HG03432 (cell line): ENCODE measurements around the gene SLC6A12.

Source experiments
- ATAC-seq: cut with Tn5 transposase; IDR thresholded peaks from one replicate; pipeline ENCODE4 v1.9.1; 2021; ENCODE audit warnings: mild to moderate bottlenecking, moderate library complexity; ENCODE audit not compliant: unreplicated experiment

Gene SLC6A12

DNA sequence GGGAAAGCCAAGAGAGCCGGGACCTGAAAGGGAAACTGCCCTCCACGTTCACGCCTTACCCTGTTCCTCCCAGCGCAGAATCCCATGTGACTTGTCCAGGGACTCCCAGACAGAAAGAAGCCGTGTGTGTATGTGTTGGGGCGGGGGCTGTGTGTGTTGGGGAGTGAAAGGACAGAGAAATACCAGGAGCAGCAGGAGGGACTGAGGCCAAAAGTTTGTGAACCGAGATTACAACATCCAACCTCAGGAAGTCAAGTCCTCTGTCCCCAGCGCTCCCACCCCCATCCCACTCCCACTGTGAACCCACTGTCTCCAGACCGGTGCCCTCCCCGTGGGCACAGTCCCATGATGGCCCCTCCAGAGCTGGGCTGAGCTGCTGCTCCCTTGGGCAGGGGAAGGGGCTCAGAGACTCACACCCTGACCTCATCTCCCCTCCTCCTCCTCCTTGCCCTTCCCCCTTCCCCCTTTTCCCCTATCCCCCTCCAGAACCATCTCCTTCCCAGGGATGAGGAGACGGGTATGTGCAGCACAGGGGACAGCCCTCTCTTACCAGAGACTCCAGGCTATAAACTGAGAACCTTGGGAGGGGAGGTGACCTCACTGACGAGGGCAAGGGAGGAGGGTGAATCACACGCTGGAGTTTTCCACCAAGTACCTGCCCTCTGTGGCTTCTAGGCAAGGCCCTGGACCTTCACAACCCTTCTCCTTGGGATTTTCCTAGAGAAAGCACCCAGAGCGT lies at the start of gene SLC6A12:
Gene SLC6A12, minus strand, starts transcription at position 155 of the 739 bp plus-strand sequence. CDS start 4,171 bp downstream, outside the sequence.
- no peak for ATAC-seq

DNA sequence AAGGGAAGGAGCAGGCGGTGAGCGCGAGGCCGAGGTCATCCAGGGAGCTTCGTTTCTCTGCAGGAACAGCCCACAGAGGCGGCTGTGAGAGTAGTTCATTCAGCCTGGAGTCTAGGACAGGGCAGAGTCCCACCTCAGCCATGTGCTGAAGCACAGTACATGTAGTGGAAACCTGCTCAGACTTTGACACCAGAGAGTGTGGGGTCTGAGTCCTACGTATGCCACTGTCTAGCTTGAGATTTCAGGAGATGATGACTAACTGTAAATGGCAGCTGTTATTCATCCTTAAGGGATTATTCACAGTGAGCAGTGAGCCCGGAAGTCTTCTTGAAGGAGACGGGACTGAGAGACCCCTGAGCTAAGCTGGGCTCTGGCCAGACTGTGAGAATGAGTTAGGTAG lies 49.6 kb upstream of the SLC6A12 start:
- ATAC-seq = no peak

- ATAC-seq = no peak
These were observed 48.9 kb upstream of the SLC6A12 start, which contains the start of gene SLC6A13 for GRCh38 chr12:262817-263216. TSS of gene SLC6A13 (minus strand) at chr12:262836. CDS start at chr12:260052, 2,784 bp downstream.

GRCh38 chr12:262113-262512 lies 48.2 kb upstream of the SLC6A12 start:
- ATAC-seq = no peak

DNA sequence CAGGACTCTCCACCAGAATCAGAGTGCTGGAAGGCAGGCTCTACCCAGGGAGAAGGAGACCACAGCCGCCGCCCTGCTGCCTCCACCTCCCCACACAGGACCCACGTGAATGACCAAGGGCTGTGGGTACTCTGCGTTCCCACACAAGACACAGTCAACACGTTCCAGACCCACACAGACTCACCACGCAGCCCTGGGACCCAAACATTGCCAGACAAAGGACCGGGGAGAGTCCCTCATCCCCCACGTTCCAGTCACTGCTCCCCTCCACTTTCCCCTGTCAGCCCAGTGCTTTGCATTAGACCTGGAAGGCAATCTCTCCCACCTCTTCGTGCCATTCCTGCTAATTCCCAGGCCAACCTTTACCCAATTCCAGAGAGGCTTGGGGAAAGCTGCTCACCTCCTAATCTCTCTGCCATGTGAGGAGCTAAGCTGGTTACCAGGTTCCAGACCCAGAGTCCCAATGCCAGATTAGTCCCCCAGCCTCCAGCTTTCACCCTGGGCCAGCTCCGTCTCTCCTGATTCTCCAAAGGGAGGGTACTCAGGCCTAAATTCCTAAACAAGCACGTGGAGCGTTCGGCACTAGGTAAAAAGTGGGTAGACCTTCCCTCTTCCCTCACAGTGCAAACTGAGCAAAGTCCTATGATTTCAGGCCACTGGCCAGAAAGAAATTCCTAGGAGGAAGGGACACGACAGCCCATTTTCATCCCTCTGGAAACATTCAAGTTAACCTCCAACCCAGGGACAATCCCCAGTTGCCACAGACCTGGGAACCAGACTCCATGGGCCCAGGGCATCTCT lies 43.8 kb upstream of the SLC6A12 start:
- ATAC-seq = no peak

- ATAC-seq = no peak
These were observed 43.0 kb upstream of the SLC6A12 start for GRCh38 chr12:256958-257357.

GRCh38 chr12:256225-256624 lies 42.3 kb upstream of the SLC6A12 start:
- ATAC-seq = no peak

- no peak for ATAC-seq
These were observed 41.0 kb upstream of the SLC6A12 start for GRCh38 chr12:254912-255311.

DNA sequence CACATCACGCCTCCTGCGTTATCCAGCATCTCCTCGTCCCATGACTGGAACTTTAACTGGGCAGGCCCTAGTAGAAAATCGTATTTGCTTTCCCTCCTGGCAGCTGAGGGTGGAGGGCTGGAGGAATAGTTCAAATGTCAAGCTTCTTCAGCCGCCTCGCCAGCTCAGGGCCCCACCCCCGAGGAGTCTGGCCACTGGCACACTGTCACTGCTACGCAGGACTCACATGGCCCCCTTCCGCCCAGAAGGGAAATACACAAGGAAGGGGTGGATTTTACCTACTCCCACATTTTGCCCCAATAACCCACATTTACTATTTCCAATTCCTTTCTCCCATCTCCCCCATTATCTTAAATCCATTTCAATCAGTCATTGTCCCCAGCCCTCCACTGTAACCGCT lies 40.1 kb upstream of the SLC6A12 start:
- no peak for ATAC-seq

DNA sequence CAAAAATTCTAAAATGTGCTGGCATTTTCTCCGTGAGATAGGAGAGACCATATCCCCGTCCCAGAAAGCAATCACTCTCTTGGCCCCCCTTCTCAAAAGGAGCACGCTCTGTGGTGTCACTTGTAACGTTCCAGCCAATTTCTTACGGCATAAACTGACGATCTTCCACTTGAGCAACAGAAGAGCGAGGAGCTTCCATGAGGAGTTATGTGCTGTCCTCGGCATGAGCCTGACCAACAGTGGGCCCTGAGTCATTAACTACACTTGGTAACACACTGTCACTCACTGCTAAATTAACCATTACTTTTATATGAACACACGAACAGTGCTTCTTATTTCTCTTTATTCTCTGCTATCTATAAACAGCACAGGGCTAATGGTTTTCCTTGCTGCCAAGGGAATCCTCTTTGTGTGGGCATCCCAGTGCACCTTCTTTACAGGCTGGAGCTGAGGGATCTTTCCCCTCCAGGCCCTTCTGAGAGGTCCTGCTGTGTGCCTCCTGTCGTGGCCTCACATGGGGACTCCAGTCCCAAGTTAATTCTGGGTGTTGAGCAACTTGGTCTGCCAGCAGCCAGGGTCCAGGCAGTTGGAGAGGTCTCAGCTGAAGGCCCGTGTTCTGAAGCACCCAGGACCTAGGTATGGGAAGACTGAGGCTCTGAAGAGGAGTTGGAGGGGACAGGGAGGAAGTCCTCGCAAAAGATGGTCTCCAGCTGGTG lies 39.3 kb upstream of the SLC6A12 start:
- ATAC-seq = no peak

- ATAC-seq = no peak
These were observed 38.7 kb upstream of the SLC6A12 start for GRCh38 chr12:252636-253035.

- no peak for ATAC-seq
These were observed 33.3 kb upstream of the SLC6A12 start for GRCh38 chr12:247271-247670.

DNA sequence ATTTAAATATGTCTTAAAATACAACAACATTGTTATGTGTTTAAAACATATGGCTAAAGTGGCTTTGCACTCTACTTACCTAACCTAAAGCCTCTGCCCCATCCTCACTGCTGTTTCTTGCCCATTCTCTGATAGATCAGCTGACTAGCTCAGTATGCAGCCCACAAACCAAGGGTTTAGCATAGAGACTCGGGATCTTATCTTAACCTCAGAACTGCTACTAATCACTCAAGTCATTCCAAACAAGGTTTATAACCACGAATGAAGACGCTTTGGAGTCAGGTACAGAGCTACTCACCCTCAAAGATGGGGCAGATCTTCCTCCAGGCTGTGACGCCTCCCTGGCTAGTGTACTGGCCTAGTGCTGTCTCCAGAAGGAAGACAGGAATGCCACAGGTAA lies 29.4 kb upstream of the SLC6A12 start:
- ATAC-seq = no peak

- no peak for ATAC-seq
These were observed 28.5 kb upstream of the SLC6A12 start for GRCh38 chr12:242496-242895.

GRCh38 chr12:241266-241665 lies 27.3 kb upstream of the SLC6A12 start:
- ATAC-seq = no peak

DNA sequence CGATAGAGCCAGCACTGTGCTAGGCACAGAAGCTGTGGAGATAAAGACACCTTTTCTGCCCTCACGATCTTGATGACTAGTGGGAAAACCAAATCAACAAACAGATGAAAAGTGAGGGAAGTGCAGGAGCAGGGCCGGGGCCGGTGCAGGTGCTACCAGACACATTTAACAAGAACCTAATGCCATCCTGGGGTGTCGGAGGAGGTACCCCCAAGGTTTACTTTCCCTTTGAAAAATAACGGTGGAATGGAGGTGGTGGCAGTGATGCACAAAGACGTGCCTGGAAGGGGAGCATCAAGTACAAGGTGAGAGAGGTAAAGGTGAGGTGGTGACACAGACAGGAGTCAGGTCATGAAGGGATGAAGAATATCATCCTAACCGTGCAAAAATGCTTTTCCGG lies 26.6 kb upstream of the SLC6A12 start:
- no peak for ATAC-seq

- ATAC-seq = no peak
These were observed 24.9 kb upstream of the SLC6A12 start for GRCh38 chr12:238736-239398.

GRCh38 chr12:238116-238515 lies 24.2 kb upstream of the SLC6A12 start:
- no peak for ATAC-seq

GRCh38 chr12:237026-237815 lies 23.3 kb upstream of the SLC6A12 start:
- ATAC-seq = no peak

- ATAC-seq = no peak
These were observed 22.5 kb upstream of the SLC6A12 start for GRCh38 chr12:236445-236844.
